DOHH2 (cell line): ENCODE measurements around the gene SENP6.
A peak's percentile ranks its signal among the peaks of the same experiment; 100 is the strongest.

Experiments used
- H3F3A ChIP-seq: fragments of 200-600 bp; sonication (generic), shearing (Covaris generic); 2 replicates; pipeline ENCODE4 v1.6.0; 2016; ENCODE audit warnings: antibody characterized with exemption, mild to moderate bottlenecking; ENCODE audit not compliant: control insufficient read depth, insufficient read depth
- H3K27ac ChIP-seq: fragments of 200-600 bp; sonication (generic); 2 replicates; pipeline ENCODE4 v1.5.1; 2014; ENCODE audit warnings: low read depth, mild to moderate bottlenecking, low read length, moderate library complexity
- H3K27me3 ChIP-seq: fragments of 200-600 bp; sonication (generic); 2 replicates; pipeline ENCODE4 v1.6.1; 2014; ENCODE audit warnings: mild to moderate bottlenecking, low read length, mixed read lengths; ENCODE audit not compliant: control insufficient read depth
- H3K36me3 ChIP-seq: fragments of 200-600 bp; sonication (generic); 2 replicates; pipeline ENCODE4 v1.6.1; 2014; ENCODE audit warnings: mild to moderate bottlenecking, low read length, moderate library complexity, mixed read lengths; ENCODE audit not compliant: control insufficient read depth
- H3K4me1 ChIP-seq: fragments of 200-600 bp; sonication (generic); 2 replicates; pipeline ENCODE4 v1.6.1; 2014; ENCODE audit warnings: mild to moderate bottlenecking, low read length, mixed read lengths; ENCODE audit not compliant: control insufficient read depth
- H3K4me2 ChIP-seq: fragments of 200-600 bp; sonication (generic); 2 replicates; pipeline ENCODE4 v1.6.0; 2014; ENCODE audit warnings: mild to moderate bottlenecking, low read length, moderate library complexity
- H3K4me3 ChIP-seq: fragments of 200-600 bp; sonication (generic); 2 replicates; pipeline ENCODE4 v1.5.1; 2014; ENCODE audit warnings: mild to moderate bottlenecking, low read length, mixed read lengths
- H3K79me2 ChIP-seq: fragments of 200-600 bp; sonication (generic); 2 replicates; pipeline ENCODE4 v1.6.1; 2014; ENCODE audit warnings: mild to moderate bottlenecking, low read length, mixed read lengths; ENCODE audit not compliant: control insufficient read depth
- H3K9me2 ChIP-seq: fragments of 200-600 bp; sonication (generic); replicated peaks from 2 replicates; pipeline ENCODE4 v1.6.1; 2014; ENCODE audit warnings: mild to moderate bottlenecking, low read length, mixed read lengths; ENCODE audit not compliant: control insufficient read depth
- H3K9me3 ChIP-seq: fragments of 200-600 bp; sonication (generic); 2 replicates; pipeline ENCODE4 v1.6.1; 2014; ENCODE audit warnings: antibody characterized with exemption, low read length, mixed read lengths; ENCODE audit not compliant: control insufficient read depth, insufficient read depth
- H4K20me1 ChIP-seq: fragments of 200-600 bp; sonication (generic); 2 replicates; pipeline ENCODE4 v1.6.0; 2014; ENCODE audit warnings: low read depth, mild to moderate bottlenecking, antibody characterized with exemption, low read length, moderate library complexity; ENCODE audit not compliant: control insufficient read depth, insufficient read depth
- EZH2phosphoT487 ChIP-seq: fragments of 200-600 bp; sonication (generic); IDR thresholded peaks from 2 replicates; pipeline ENCODE4 v1.6.1; 2017; ENCODE audit warnings: borderline replicate concordance, mild to moderate bottlenecking, antibody characterized with exemption, low read length, moderate library complexity, mixed read lengths
- TF ChIP-seq, protein P1 (sequence below): fragments of 200-600 bp; sonication (generic); IDR thresholded peaks from one replicate; pipeline ENCODE4 v1.5.1; 2014; ENCODE audit warnings: antibody characterized with exemption, mild to moderate bottlenecking, low read depth, low read length; ENCODE audit not compliant: poor library complexity, severe bottlenecking

SENP6 gene

DNA sequence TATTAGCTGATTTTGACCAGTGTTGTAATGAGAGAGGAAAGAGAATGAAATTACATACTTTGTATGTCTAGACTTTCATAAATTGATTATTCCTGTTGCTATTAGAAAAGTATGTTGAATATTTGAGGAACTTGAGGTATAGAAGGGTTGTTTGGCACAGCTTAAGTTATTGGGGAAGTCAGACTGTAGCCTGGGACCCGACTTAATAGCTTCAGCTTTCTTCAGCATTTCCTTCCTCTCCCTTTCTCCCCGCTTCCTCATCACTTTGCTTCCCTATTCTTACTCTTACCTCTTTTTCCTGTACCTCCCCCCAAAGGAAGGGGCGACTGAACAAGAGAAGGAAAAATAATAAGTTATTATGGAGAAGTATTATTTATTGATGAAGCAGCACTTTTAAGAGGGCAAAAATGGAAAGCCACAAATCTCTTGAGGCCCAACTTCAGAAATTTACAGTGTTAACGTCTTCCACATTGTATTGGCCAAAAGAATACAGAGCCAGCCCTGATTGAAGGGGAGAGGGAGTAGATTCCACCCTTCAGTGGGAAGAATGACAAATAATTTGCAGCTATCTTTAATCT is 7.4 kb downstream of the SENP6 start:
- peaks cover 100% of the 10 kb centered on the region for H3K79me2 ChIP-seq
- H3K27me3 ChIP-seq: no peaks in the 10 kb centered on the region
- H3K27ac ChIP-seq: peak overlapping the region; percentile 41; the same call in 1 of the 2 replicates
- peaks cover 19% of the 10 kb centered on the region for H3K36me3 ChIP-seq
- H3K4me2 ChIP-seq: peak overlapping the region; percentile 56
- peaks cover 66% of the 10 kb centered on the region for H4K20me1 ChIP-seq
- H3K9me3 ChIP-seq: no peaks in the 10 kb centered on the region
- peaks cover 11% of the 10 kb centered on the region for H3F3A ChIP-seq
- H3K4me3 ChIP-seq: peak overlapping the region; percentile 26; the same call in 1 of the 2 replicates
- no peaks in the 10 kb centered on the region for H3K9me2 ChIP-seq
- H3K4me1 ChIP-seq: peaks cover 84% of the 10 kb centered on the region
- TF ChIP-seq, protein P1, sequence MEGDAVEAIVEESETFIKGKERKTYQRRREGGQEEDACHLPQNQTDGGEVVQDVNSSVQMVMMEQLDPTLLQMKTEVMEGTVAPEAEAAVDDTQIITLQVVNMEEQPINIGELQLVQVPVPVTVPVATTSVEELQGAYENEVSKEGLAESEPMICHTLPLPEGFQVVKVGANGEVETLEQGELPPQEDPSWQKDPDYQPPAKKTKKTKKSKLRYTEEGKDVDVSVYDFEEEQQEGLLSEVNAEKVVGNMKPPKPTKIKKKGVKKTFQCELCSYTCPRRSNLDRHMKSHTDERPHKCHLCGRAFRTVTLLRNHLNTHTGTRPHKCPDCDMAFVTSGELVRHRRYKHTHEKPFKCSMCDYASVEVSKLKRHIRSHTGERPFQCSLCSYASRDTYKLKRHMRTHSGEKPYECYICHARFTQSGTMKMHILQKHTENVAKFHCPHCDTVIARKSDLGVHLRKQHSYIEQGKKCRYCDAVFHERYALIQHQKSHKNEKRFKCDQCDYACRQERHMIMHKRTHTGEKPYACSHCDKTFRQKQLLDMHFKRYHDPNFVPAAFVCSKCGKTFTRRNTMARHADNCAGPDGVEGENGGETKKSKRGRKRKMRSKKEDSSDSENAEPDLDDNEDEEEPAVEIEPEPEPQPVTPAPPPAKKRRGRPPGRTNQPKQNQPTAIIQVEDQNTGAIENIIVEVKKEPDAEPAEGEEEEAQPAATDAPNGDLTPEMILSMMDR: no peak
- no peak for TF ChIP-seq EZH2phosphoT487

DNA sequence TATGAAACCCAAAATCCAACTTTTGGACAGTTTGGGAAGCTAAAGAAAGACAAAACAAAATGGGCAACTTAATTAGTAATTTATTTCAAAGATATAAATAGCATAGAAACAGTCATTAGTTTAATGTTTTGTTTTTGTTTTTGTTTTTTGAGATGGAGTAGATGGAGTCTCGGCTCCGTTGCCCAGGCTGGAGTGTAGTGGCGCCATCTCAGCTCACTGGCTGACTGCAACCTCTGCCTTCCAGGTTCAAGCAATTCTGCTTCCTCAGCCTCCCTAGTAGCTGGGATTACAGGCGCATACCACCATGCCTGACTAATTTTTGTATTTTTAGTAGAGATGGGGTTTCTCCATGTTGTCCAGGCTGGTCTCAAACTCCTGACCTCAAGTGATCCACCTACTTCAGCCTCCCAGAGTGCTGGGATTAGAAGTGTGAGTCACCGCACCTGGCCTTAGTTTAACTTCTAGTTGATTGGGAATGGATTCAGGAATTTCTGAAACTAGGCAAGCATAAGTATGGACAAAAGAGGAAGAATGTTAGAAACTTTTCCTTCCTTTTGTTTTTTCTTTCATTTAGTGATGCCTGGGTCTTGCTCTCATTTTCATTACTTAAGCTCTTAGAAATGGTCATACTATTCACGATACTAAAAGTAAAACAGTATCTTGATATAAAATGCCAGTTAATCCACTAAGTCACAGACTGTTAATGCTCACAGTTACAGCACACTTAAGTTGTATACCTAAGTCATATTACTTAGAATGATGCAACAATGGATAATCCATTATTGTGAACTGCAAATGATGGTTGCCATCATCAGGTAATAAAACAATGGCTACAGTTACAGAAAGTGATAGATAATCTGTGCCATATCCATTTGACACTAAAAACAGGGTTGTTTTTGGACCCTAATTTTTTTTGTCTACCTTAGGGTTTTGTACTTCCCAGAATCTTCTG is 8.2 kb downstream of the SENP6 start:
- peaks cover 15% of the 10 kb centered on the region for H3K36me3 ChIP-seq
- TF ChIP-seq, protein P1: no peak
- no peak for TF ChIP-seq EZH2phosphoT487
- no peaks in the 10 kb centered on the region for H3K9me2 ChIP-seq
- peaks cover 66% of the 10 kb centered on the region for H4K20me1 ChIP-seq
- no peak overlapping the region for H3K27ac ChIP-seq
- no peaks in the 10 kb centered on the region for H3K9me3 ChIP-seq
- H3K4me3 ChIP-seq: no peak overlapping the region
- peaks cover 100% of the 10 kb centered on the region for H3K79me2 ChIP-seq
- peaks cover 80% of the 10 kb centered on the region for H3K4me1 ChIP-seq
- peak overlapping the region; percentile 56; the same call in 1 of the 2 replicates for H3K4me2 ChIP-seq
- H3K27me3 ChIP-seq: no peaks in the 10 kb centered on the region
- H3F3A ChIP-seq: peaks cover 11% of the 10 kb centered on the region

DNA sequence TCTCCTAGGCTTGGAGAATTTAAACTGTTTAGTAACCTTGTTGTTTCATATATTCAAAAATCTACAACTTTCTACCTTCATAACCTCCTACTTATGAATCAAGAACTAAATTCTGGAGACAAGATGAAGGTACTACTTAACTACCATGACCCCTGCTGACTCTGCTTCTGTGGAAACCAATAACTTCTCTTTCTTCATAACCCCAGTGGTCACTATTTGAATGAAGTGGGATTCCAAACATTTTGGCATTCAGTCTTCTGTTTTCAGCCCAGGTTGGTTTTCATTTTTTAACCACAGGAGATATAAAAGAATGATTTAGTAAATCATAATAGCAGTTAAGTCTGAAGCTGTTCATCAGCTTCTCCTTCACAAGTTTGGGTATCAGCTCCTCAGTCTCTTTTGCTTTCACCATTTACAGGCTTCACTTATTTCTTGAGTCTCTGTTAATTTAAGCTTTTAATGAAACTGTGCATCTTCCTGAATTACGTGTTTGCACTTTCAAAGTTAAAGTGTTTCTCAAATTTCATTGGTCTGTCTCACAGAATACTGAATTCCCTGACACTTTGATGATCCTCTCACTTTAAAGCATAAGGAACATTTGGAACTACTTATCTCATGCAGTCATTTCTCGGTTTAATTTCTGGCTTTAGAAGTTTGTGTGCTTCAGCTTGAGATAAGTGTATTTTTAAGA is 9.5 kb downstream of the SENP6 start:
- peaks cover 68% of the 10 kb centered on the region for H3K4me1 ChIP-seq
- peaks cover 8% of the 10 kb centered on the region for H3F3A ChIP-seq
- no peaks in the 10 kb centered on the region for H3K9me3 ChIP-seq
- no peak overlapping the region for H3K4me3 ChIP-seq
- H3K27ac ChIP-seq: no peak overlapping the region
- peaks cover 59% of the 10 kb centered on the region for H4K20me1 ChIP-seq
- peaks cover 15% of the 10 kb centered on the region for H3K36me3 ChIP-seq
- no peaks in the 10 kb centered on the region for H3K9me2 ChIP-seq
- TF ChIP-seq EZH2phosphoT487: no peak
- TF ChIP-seq, protein P1: no peak
- H3K27me3 ChIP-seq: no peaks in the 10 kb centered on the region
- H3K4me2 ChIP-seq: 0 out of 2 replicates have a peak overlapping the region, but pooled peaks have one; percentile 12
- H3K79me2 ChIP-seq: peaks cover 100% of the 10 kb centered on the region
